DND-41 (cell line): ENCODE measurements around the gene SEC24D.

Experiments
- CTCF ChIP-seq: IDR thresholded peaks from 2 replicates; pipeline ENCODE4 v1.5.1; 2012; ENCODE audit warnings: borderline replicate concordance, low read length, moderate library complexity, mild to moderate bottlenecking; ENCODE audit not compliant: poor library complexity, severe bottlenecking; ENCODE audit errors: extremely low read depth
- EZH2 ChIP-seq: IDR thresholded peaks from 3 replicates; pipeline ENCODE4 v1.6.1; 2012; ENCODE audit warnings: borderline replicate concordance, low read depth, mild to moderate bottlenecking, moderate library complexity, low read length, inconsistent platforms; ENCODE audit not compliant: severe bottlenecking

GRCh38 chr4:118711052-118711451, 124.9 kb downstream of the SEC24D start:
- TF ChIP-seq CTCF (no peak), EZH2 (no peak)
